Measurements from ENCODE around the gene MMP26.

GRCh38 chr11:4740735-4741134 is 36.2 kb downstream of the MMP26 start:
- TF ChIP-seq CTCF (conservative IDR thresholded peaks at IDR 0.05; ENCODE audit: low read length) (no peak), EZH2phosphoT487 (IDR thresholded peaks at IDR 0.05; ENCODE audit: borderline replicate concordance) (no peak)
